ENCODE results near the gene AFMID. TPM values are rescaled to one million over a fixed set of nuclear protein-coding genes. Genes with fewer than 3 reads are reported as not detected.

AFMID gene
- total RNA-seq, 6 experiments from 2014 or later, result 23.0 to 32.9 (median 26.2) TPM

- Mint-ChIP-seq H3K27ac (no peak overlapping the region), H3K4me3 (no peak overlapping the region), H3K4me1 (ENCODE audit: low read depth) (no peaks in the 10 kb centered on the region), H3K27me3 (ENCODE audit: insufficient read depth) (peaks cover 22% of the 10 kb centered on the region), H3K36me3 (ENCODE audit: low read depth) (no peaks in the 10 kb centered on the region), H3K9me3 (no peaks in the 10 kb centered on the region)
- TF ChIP-seq CTCF (IDR thresholded peaks at IDR 0.05), result no peak
- no peak for DNase-seq
These were observed 50.3 kb downstream of the AFMID start for GRCh38 chr17:78237401-78238012.

- no peaks in the 10 kb centered on the region for H3K9me3 Mint-ChIP-seq
- H3K4me3 Mint-ChIP-seq, result no peak overlapping the region
- H3K4me1 Mint-ChIP-seq (ENCODE audit: low read depth), result no peaks in the 10 kb centered on the region
- H3K27ac Mint-ChIP-seq, result no peak overlapping the region
- TF ChIP-seq CTCF (IDR thresholded peaks at IDR 0.05), result no peak
- no peak for DNase-seq
- peaks cover 13% of the 10 kb centered on the region for H3K27me3 Mint-ChIP-seq (ENCODE audit: insufficient read depth)
- H3K36me3 Mint-ChIP-seq (ENCODE audit: low read depth), result no peaks in the 10 kb centered on the region
These were observed 51.8 kb downstream of the AFMID start for GRCh38 chr17:78238823-78239488.

GRCh38 chr17:78239489-78239931 lies 52.3 kb downstream of the AFMID start:
- no peak overlapping the region for H3K27ac Mint-ChIP-seq
- no peaks in the 10 kb centered on the region for H3K4me1 Mint-ChIP-seq (ENCODE audit: low read depth)
- DNase-seq, result no peak
- no peak for TF ChIP-seq CTCF (IDR thresholded peaks at IDR 0.05)
- no peak overlapping the region for H3K4me3 Mint-ChIP-seq
- H3K27me3 Mint-ChIP-seq (ENCODE audit: insufficient read depth), result peaks cover 9% of the 10 kb centered on the region
- H3K36me3 Mint-ChIP-seq (ENCODE audit: low read depth), result no peaks in the 10 kb centered on the region
- no peaks in the 10 kb centered on the region for H3K9me3 Mint-ChIP-seq

GRCh38 chr17:78240012-78240655 lies 53.0 kb downstream of the AFMID start:
- H3K27ac Mint-ChIP-seq, result no peak overlapping the region
- peaks cover 7% of the 10 kb centered on the region for H3K27me3 Mint-ChIP-seq (ENCODE audit: insufficient read depth)
- H3K4me3 Mint-ChIP-seq, result no peak overlapping the region
- no peak for DNase-seq
- H3K9me3 Mint-ChIP-seq, result no peaks in the 10 kb centered on the region
- no peaks in the 10 kb centered on the region for H3K36me3 Mint-ChIP-seq (ENCODE audit: low read depth)
- TF ChIP-seq CTCF (IDR thresholded peaks at IDR 0.05), result no peak
- H3K4me1 Mint-ChIP-seq (ENCODE audit: low read depth), result no peaks in the 10 kb centered on the region

GRCh38 chr17:78240839-78241238 lies 53.7 kb downstream of the AFMID start:
- H3K9me3 Mint-ChIP-seq, result no peaks in the 10 kb centered on the region; the same call in 1 of the 2 replicates
- H3K36me3 Mint-ChIP-seq (ENCODE audit: low read depth), result peaks cover 4% of the 10 kb centered on the region; the same call in 1 of the 2 replicates
- no peak overlapping the region for H3K4me3 Mint-ChIP-seq
- no peaks in the 10 kb centered on the region for H3K4me1 Mint-ChIP-seq (ENCODE audit: low read depth)
- no peak for TF ChIP-seq CTCF (IDR thresholded peaks at IDR 0.05)
- H3K27ac Mint-ChIP-seq, result no peak overlapping the region
- no peak for DNase-seq
- peaks cover 7% of the 10 kb centered on the region for H3K27me3 Mint-ChIP-seq (ENCODE audit: insufficient read depth)
